CD4-positive, alpha-beta T cell (primary cell): Measurements from ENCODE around the gene BMAL2. TPM values are rescaled to one million over a fixed set of nuclear protein-coding genes. Genes with fewer than 3 reads are reported as not detected.

Experiments used
- ATAC-seq: fragments of 200-7000 bp; cut with Tn5 transposase; one replicate; pipeline ENCODE4 v1.10.0; 2022; ENCODE audit warnings: mild to moderate bottlenecking; ENCODE audit not compliant: poor library complexity
- CTCF ChIA-PET: fragments of 350-600 bp; sonication (Branson Sonifier 250); formaldehyde crosslinking; loops from one replicate; lab custom pipeline; 2021; ENCODE audit warnings: antibody characterized with exemption, inconsistent platforms; lab: Charles Lee
- POLR2A ChIA-PET: fragments of 350-600 bp; sonication (Branson Sonifier 250); formaldehyde crosslinking; loops from one replicate; lab custom pipeline; 2021; ENCODE audit warnings: antibody characterized with exemption, inconsistent platforms; lab: Charles Lee
- DNase-seq, 14 experiments: peaks; one replicate each; pipeline ENCODE4 v3.0.0-alpha.2; 2013 to 2020; ENCODE audit warnings: mixed read lengths in 2 of 14
- H3K27ac ChIP-seq, 2 donors: one replicate each; pipeline versions ENCODE4 v1.5.1 to v1.7.0; 2013; ENCODE audit warnings: low read length in 2 of 2, low read depth in 1 of 2, mild to moderate bottlenecking in 1 of 2
- H3K27me3 ChIP-seq, 2 experiments: 1 replicate in 1 of 2; 2 replicates in 1 of 2; pipeline versions ENCODE4 v1.6.1 to v1.7.0; 2013; ENCODE audit warnings: low read length in 2 of 2, control low read depth in 1 of 2, mild to moderate bottlenecking in 1 of 2, moderate library complexity in 1 of 2; ENCODE audit not compliant: insufficient read depth in 2 of 2, control insufficient read depth in 1 of 2
- H3K36me3 ChIP-seq: one replicate; pipeline ENCODE4 v1.6.1; 2013; ENCODE audit warnings: low read length, control low read depth; ENCODE audit not compliant: insufficient read depth
- H3K4me1 ChIP-seq: one replicate; pipeline ENCODE4 v1.6.1; 2013; ENCODE audit warnings: low read length, control low read depth; ENCODE audit not compliant: insufficient read depth
- H3K4me3 ChIP-seq: one replicate; pipeline ENCODE4 v1.5.1; 2013; ENCODE audit warnings: mild to moderate bottlenecking, low read length, moderate library complexity
- H3K9me3 ChIP-seq, 2 experiments: 1 replicate in 1 of 2; 2 replicates in 1 of 2; pipeline versions ENCODE4 v1.6.1 to v1.7.0; 2013; ENCODE audit warnings: low read length in 2 of 2, mild to moderate bottlenecking in 2 of 2, control low read depth in 1 of 2, moderate library complexity in 1 of 2; ENCODE audit not compliant: control insufficient read depth in 1 of 2, insufficient read depth in 1 of 2
- H3K27ac Mint-ChIP-seq: one replicate; pipeline ENCODE4 v1.8.0; 2020; ENCODE audit warnings: mixed read lengths
- H3K27me3 Mint-ChIP-seq: one replicate; pipeline ENCODE4 v1.8.0; 2021; ENCODE audit warnings: mixed read lengths
- H3K36me3 Mint-ChIP-seq: one replicate; pipeline ENCODE4 v1.8.0; 2021; ENCODE audit warnings: low read depth, mixed read lengths
- H3K4me1 Mint-ChIP-seq: one replicate; pipeline ENCODE4 v1.8.0; 2021; ENCODE audit warnings: low read depth, mixed read lengths
- H3K4me3 Mint-ChIP-seq: one replicate; pipeline ENCODE4 v1.8.0; 2020; ENCODE audit warnings: mild to moderate bottlenecking, mixed read lengths
- H3K9me3 Mint-ChIP-seq: one replicate; pipeline ENCODE4 v1.8.0; 2020; ENCODE audit warnings: mixed read lengths
- CTCF ChIP-seq: fragments of 200-600 bp; IDR thresholded peaks from one replicate; pipeline ENCODE4 v1.8.0; 2022; ENCODE audit warnings: antibody characterized with exemption, mild to moderate bottlenecking
- intact Hi-C, 2 experiments: fragments of 100-400 bp; cut with DNase I in 1 of 2; cut with micrococcal nuclease in 1 of 2; formaldehyde crosslinking; loops; one replicate each; pipeline versions ENCODE4 v1.15.1 to v1.9.0; 2023 to 2025; cut with DNase I, micrococcal nuclease
- total RNA-seq, 174 experiments: library from RNA in 2 of 174; stranded (reverse) in 2 of 174; gene quantifications; one replicate each; pipeline ENCODE4 v1.2.3 and lab custom pipeline; 2021 to 2026

BMAL2 gene
- total RNA-seq, 2 experiments from 2014 or later: 0.16 to 0.17 TPM

GRCh38 chr12:27324530-27324929 is 8.1 kb upstream of the BMAL2 start:
- Histone ChIP-seq H3K4me1 (no peaks in the 10 kb centered on the region), H3K27ac (no peak overlapping the region), H3K9me3 (no peaks in the 10 kb centered on the region), H3K27me3 (no peaks in the 10 kb centered on the region), H3K4me3 (no peak overlapping the region), H3K36me3 (peaks cover 20% of the 10 kb centered on the region)
- ChIA-PET POLR2A (no interaction called here), CTCF (interaction anchor here (0.6 kb wide), 1 partner anchor 303 kb away, joined by 3 read pairs; no protein-coding TSS in a partner anchor)
- Mint-ChIP-seq H3K4me3 (no peak overlapping the region), H3K9me3 (no peaks in the 10 kb centered on the region), H3K36me3 (peaks cover 36% of the 10 kb centered on the region), H3K27ac (no peak overlapping the region), H3K4me1 (no peaks in the 10 kb centered on the region), H3K27me3 (no peaks in the 10 kb centered on the region)
- intact Hi-C loops: no loop called here
- no peak for DNase-seq
- no peak for TF ChIP-seq CTCF
- no peak for ATAC-seq

GRCh38 chr12:27330846-27331245 is 1.8 kb upstream of the BMAL2 start:
- Mint-ChIP-seq H3K27ac (no peak overlapping the region), H3K36me3 (peaks cover 5% of the 10 kb centered on the region), H3K4me1 (peaks cover 13% of the 10 kb centered on the region), H3K27me3 (peaks cover 44% of the 10 kb centered on the region), H3K9me3 (no peaks in the 10 kb centered on the region), H3K4me3 (no peak overlapping the region)
- CTCF ChIA-PET: no interaction called here
- DNase-seq: no peak
- intact Hi-C loops: no loop called here
- Histone ChIP-seq H3K27ac (no peak overlapping the region), H3K9me3 (peaks cover 0 to 5% of the 10 kb centered on the region in 2 experiments), H3K4me1 (peaks cover 12% of the 10 kb centered on the region), H3K4me3 (no peak overlapping the region), H3K27me3 (peaks cover 34 to 47% of the 10 kb centered on the region in 2 experiments), H3K36me3 (no peaks in the 10 kb centered on the region)
- POLR2A ChIA-PET: no interaction called here
- no peak for TF ChIP-seq CTCF
- ATAC-seq: no peak

DNA sequence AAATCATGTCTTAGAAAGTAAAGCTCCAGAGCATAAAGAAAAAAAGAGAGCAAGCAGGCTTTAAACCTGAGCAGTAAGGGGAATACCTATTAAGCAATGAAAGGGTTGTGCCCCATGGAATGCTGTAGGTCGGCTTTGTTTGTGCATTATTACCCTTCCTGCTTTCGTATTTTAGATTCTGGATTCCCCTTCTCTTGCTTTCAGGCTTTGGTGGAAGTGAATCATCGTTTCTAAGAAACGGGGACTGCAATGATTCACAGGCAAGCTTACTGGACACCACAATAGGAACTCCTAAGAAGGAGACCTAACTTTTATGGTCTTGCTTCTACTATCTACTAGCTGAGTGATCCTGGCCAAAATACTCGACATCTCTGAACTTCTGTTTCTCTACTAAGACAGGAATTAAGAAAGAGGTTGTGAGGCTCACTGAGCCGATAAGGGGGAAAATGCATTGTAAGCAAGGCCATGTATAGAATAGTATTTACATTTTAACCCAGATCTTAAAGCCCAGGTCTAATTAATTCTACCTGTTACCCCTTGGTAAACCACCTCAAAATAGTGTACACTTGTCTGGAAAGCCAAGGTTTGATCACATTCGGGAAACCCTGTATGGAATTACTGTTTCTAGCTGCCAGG is 1.2 kb upstream of the BMAL2 start:
- no peak overlapping the region for H3K4me3 ChIP-seq
- intact Hi-C loops: no loop called here
- H3K27ac ChIP-seq: no peak overlapping the region
- ChIA-PET CTCF (no interaction called here), POLR2A (no interaction called here)
- H3K4me1 ChIP-seq: peaks cover 12% of the 10 kb centered on the region
- H3K4me3 Mint-ChIP-seq: peak overlapping the region; percentile 70
- no peaks in the 10 kb centered on the region for H3K9me3 Mint-ChIP-seq
- peak in 2 of 14 experiments; percentile 53 to 64 for DNase-seq
- H3K36me3 ChIP-seq: no peaks in the 10 kb centered on the region
- H3K27ac Mint-ChIP-seq: no peak overlapping the region
- H3K9me3 ChIP-seq: peaks cover 0 to 5% of the 10 kb centered on the region in 2 experiments
- TF ChIP-seq CTCF: no peak
- H3K27me3 Mint-ChIP-seq: peaks cover 49% of the 10 kb centered on the region
- ATAC-seq: no peak
- peaks cover 5% of the 10 kb centered on the region for H3K36me3 Mint-ChIP-seq
- H3K27me3 ChIP-seq: peaks cover 34 to 49% of the 10 kb centered on the region in 2 experiments
- H3K4me1 Mint-ChIP-seq: peaks cover 13% of the 10 kb centered on the region
